HG03064 (cell line): Measurements from ENCODE around the gene C3orf20.
A peak's percentile ranks its signal among the peaks of the same experiment; 100 is the strongest.

ENCODE experiments used
- ATAC-seq: cut with Tn5 transposase; IDR thresholded peaks from one replicate; pipeline ENCODE4 v1.9.1; 2021; ENCODE audit warnings: low read depth; ENCODE audit not compliant: unreplicated experiment

C3orf20 gene

GRCh38 chr3:14769544-14770325, 94.8 kb downstream of the C3orf20 start:
- no peak for ATAC-seq

- ATAC-seq: no peak
Observed at GRCh38 chr3:14770591-14770990, 95.7 kb downstream of the C3orf20 start.

DNA sequence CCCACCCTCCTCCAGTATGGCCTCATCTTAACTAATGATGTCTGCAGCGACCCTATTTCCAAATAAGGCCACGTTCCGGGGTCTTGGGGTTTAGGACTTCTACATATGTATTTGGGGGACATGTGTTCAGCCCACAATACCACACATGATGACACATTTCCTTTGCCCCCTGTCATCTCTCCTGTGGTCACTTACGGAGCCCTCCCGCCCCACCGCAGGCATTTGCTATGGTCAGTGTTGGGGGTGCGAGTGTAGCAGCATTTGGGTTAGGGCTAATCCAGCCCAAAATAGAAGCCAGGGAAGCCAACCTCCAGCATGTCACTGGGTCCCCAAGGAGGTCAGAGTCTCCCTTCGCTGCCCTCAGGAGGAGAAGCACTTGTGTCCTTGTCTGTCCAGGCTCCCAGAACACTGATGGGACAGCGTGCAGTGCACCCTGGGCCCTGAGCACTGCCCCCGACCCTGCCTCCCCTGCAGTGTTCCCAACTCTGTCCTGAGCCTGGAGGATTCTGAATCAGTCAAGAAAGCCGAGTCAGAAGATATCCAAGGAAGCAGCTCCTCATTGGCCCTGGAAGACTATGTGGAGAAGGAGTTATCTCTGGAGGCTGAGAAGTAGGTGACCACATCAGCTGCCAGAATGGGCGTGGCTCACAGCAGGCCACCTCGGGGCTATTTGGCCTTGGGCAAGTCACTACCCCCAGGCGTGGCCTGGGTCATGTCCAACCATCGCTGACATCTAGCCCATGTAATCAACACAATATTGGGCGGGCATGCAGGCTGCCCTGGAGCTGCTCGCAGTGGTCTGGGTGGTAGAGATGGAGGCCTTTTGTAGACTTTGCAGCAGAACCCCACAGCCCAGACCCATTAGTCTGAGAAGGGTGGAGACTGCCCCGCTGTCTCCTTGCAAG, 96.9 kb downstream of the C3orf20 start:
- ATAC-seq: no peak

DNA sequence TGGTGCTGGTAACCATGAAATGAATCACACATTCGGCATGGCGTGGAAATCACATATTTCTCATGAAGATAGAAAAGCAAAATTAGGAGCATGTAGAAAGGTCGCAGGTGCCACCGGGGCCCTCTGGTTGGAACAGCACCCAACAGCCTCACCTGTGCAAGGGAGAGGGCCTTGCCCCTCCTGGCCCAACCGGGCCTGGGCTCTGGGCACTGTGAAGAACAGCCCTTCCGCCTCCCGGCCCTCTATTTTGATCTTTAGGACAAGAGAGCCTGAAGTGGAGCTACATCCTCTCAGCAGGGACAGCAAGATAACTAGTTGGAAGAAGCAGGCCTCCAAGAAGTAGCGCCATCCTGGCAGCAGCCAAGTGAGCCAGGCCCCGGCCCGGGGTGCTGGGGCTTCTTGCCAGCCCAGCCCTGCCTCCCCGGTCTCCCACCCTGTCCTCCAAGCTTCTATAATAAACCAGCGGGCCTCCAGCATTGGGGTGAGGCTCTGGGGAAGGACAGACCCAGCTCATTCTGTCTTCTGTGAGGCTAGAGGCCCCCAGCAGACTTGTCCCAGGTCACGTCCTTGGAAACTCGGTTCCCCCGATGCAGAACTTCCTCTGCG, 97.7 kb downstream of the C3orf20 start:
- no peak for ATAC-seq

DNA sequence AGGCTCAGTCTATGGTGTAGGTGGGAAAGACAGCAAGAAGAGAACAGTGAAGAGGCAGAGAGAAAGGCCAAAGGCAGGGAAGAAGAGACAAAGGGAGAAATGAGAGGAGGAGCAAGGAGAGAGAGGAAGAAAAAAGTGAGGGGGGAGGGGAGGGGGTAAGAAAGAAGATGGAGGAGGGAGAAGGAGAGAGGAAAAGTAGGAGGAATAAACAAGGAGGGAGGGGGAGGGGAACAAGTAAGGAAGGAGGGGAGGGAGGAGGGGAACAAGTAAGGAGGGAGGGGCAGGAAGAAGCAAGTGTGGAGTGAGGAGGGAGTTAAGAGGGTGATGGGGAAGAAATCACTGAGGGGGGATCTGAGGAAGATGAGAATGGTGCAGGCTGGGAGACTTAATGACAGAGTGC, 98.3 kb downstream of the C3orf20 start:
- ATAC-seq: no peak

DNA sequence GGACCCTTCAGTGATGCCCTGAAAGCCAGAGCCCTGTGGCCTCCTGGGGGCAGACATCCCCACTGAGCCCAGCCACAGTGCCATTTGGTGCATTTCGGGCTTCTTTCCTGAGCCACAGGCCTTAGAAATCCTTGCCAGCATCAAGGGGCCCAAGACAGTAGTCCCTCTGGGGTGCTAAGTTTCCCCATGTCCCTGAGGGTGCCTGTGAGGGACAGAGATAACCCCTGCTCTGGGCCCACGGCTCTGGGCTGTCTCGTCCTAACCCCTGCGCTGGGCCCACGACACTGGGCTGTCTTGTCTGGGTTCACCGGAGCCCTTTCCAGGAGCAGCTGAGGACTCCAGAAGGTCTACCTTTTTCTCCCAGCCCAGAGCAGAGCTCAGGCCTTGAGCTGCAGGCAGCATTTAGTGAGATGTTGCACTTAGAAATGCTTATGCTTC, 98.8 kb downstream of the C3orf20 start:
- ATAC-seq: no peak

DNA sequence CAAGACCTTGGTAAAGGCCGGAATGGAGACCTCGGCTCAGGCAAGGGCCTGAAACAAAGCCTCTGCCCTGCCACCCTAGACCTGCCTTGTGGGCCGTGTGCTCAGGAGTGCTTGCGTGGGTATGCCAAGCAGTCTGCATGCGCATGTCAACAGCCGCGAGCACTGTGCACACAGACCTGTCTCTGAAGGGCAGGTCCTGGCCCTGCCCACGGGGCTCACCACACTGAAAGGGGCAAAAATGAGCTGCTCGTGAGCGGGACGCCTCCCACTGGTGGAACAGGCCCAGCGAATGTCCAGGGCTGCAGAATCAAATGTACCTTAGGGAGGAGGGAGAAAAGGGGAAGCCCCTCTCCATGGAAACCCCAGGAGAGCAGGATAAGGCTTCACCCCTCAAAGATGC, 99.5 kb downstream of the C3orf20 start:
- no peak for ATAC-seq

- ATAC-seq: no peak
Observed at GRCh38 chr3:14775011-14775410, 100.1 kb downstream of the C3orf20 start.

DNA sequence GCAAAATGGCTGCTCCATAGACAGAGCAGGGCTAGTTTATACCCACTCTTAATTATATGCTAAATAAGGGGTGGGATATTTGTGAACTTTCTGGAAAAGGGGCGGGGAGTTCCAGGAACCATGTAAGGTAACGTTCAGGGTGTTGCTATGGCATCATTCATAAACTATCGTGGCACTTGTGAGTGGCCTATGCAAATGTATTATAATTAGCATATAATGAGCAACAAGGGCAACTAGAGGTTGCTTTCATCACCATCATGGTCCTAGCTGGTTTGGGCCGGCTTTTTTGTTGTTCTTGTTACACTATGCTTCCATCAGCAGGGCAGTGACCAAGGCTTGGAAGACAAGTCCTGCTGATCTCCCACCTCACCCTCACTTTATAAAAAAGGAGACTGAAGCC, 100.6 kb downstream of the C3orf20 start:
- ATAC-seq: no peak

DNA sequence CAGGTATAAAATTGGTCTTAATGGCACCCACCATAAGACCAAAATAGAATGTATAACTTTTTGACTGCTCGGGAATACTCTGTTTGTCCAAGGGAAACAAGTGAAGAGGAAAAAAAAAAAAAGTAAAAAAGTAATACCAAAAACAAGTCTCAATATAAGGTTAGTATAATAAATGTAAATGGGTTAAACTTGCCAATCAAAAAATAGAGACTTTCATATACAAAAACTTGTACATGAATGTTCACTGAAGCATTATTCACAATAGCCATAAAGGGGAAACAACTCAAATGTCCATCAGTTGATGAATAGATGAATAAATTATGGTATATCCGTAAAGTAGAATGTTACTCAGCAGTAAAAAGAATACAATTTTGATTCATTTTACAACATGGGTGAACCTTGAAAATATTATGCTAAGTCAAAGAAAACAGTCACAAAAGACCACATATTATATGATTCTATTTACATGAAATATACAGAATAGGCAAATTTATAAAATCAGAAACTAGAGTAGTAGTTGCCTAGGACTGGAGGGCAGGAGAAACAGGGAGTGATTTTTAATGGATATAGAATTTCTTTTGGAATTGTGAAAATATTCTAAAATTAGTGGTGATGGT, 104.2 kb downstream of the C3orf20 start:
- ATAC-seq: no peak

DNA sequence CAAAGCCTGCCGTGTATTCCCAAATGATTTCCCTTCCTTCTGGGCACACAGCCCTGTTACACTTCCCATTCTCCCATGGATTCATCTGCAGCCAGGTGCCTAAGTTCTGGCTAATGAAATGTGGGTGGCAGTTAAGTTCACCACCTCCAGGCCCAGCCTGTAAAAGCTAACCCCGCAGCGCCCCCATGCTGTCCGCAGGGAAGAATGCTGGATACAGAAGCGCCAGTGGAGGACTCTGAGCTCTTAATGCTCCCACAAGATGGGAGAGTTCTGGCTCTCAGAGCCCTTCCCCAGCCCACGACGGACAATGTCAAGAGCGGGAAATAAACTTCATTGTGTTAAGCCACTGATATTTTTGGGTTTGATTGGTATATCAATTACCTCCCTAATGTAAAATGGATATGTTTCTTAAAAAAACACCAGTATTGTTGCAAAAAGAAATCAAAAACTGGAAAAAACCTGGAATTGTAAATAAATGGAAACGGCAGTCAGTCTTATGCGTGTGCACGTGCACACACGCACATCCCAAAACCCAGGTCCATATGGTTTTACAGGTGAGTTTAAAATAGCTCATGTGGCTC, 106.1 kb downstream of the C3orf20 start:
- peak; percentile 76 for ATAC-seq

DNA sequence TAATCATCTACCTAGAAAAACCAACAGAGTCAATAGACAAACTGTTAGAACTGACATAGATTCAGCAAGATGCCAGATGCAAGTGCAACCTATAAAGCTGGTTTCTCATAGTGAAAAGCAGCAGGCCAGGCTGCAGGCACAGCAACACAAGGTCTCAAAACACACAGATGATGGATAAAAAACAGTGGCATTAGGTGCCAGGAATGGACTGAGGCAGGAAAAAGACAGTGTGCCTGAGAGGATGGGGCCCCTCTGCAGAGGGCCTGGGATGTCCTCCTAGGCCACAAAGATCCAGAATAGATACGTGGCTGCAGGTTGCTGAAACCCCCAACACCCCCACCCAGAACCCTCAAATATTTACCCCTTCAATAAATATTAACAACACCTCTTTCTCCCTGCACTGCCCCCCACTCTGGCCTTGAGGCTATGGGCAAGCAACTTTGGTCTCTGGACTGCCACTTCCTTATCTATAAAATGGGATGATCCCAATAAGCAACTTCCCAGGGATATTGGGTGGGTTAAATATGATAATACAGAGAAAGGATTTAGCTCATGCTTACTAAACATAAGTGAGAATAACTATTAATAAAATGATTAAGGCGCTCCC, 108.6 kb downstream of the C3orf20 start:
- no peak for ATAC-seq

DNA sequence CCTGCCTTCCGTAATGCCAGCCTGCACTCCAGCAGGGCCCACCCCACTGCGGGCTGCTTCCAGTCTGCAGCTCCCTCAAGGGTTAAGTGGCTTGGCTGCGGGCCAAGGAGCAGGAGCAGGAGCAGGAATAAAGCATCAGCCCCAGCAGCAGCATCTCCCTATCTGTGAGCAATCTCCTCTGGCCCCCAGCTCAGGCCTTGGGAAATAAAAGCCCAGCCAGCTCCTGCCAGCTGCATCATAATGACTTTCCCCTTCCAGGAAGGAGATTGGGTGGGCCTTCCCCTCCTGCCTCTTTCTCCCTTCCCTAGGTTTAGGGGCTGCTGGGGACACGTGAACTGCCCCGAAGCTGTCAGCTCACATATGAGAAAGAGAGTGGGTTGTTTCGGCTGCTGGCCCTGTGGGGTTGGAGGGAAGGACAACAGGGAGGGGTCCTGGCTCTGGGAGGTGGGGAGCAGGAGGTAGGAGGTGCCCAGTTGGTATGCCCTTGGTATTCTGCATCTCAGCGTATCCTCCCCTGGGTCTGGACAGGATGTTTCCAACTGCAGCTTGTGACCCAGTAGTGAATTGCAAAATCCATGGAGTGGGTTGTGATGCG, 109.2 kb downstream of the C3orf20 start:
- ATAC-seq: no peak

DNA sequence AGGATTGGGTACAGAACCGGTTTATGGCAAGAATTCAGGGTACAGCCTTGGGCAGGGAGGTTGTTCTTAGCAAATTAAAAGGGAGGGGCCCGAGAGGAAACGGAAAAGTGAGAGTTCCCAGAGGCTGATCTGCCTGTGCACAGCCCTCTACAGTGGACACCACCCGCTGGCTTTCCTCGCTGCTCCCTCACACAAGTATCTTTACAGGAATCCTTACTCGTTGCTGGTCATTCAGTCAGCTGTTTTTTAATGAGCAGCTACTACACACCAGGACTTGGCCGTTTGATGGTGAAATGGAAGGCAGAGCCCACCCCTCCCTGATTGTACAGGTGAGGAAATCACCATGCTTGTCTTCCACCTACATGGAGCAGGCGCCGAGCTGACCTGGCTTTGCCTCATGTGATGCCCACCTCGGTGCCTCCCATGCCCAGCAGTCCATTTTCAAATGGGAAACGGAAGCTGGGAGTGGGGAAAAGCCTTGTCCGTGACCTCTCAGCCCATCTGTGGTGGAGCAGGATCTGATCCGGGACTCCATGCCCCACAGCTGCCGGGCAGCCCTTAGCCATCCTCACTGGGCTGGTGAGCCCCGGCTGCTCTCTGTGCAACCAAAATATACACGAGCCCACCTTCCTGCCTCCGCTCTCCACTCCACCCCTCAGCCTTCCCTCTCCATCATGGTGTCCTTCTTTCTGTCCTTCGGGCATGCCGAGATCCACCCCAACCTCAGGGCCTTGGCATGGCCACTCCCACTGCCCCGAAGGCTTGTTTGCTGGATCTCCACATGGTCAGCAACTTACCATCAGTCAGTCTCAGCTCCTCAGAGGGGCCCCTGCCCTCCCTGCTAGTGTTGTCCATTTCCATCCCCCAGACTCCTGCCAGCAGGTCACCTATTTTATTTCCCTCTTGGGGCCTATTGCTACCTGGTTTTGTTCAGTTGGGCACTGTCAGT, 110.5 kb downstream of the C3orf20 start:
- no peak for ATAC-seq

GRCh38 chr3:14786369-14786768, 111.4 kb downstream of the C3orf20 start:
- no peak for ATAC-seq

DNA sequence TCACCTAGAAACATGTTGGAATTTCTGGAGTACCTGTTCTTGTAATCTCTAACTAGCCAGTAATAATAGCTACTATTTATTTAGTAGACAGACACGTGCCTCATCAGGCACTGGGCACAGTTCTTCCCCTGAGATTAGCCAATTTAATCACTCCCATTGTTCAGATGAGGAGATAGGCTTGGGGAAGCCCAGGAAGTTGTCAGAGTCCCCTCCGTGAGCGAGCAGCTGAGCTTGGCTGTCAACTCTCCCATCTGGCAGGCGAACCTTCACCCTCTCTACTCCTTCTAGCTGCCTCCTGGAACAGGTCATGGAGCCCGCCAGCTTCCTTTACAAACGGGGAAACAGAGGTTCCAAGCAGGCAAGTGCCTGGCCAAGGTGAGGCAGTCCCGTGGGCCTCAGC, 112.7 kb downstream of the C3orf20 start:
- no peak for ATAC-seq

DNA sequence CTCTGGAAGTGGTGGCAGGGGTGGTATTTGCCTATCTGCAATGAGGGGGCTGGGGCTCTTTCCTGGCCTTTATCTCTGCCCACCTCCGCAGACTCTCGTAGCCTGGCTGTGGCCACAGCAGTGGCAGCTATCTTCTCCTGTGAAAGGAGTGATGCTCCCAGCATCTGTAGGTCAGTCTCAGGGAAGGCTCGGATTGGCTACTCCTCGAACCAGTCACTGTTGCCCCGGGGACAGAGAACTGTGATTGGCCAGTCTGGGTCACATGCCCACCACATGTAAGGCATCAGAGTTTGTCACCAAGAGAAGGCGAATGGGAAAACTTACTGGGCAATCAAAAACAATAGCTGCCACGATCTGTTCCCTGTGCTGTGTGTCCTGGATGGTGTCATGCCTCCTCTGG, 113.7 kb downstream of the C3orf20 start:
- no peak for ATAC-seq

DNA sequence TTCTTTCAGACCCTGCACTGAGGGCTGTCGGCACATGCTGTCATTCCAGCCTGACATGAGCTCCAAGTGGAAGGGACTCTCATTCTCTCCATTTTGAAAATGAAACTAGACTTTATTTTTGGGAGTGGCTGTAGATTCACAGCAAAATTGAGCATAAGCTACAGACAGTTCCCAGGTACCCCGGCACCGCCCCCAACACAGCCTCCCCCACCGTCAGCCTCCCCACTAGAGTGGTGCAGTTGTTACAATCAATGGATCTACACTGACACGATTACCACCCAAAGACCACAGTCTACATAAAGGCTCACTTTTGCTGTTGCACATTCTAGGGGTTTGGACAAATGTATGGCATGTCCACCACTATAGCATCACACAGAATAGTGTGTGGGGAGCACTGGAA, 114.3 kb downstream of the C3orf20 start:
- ATAC-seq: no peak
